ENCODE results near the gene AGPAT3.

The AGPAT3 gene

GRCh38 chr21:43919871-43920801 lies 55.1 kb downstream of the AGPAT3 start:
- no peak overlapping the region for H3K4me3 Mint-ChIP-seq
- peaks cover 46% of the 10 kb centered on the region for H3K4me1 Mint-ChIP-seq (ENCODE audit: low read depth)
- H3K27me3 Mint-ChIP-seq (ENCODE audit: low read depth) = no peaks in the 10 kb centered on the region
- H3K9me3 Mint-ChIP-seq = no peaks in the 10 kb centered on the region
- H3K36me3 Mint-ChIP-seq (ENCODE audit: low read depth) = peaks cover 22% of the 10 kb centered on the region
- H3K27ac Mint-ChIP-seq = no peak overlapping the region

GRCh38 chr21:43921571-43921978 lies 56.6 kb downstream of the AGPAT3 start:
- Mint-ChIP-seq H3K9me3 (no peaks in the 10 kb centered on the region), H3K27ac (peak overlapping the region; percentile 80), H3K4me1 (ENCODE audit: low read depth) (peaks cover 40% of the 10 kb centered on the region), H3K27me3 (ENCODE audit: low read depth) (no peaks in the 10 kb centered on the region), H3K4me3 (peak overlapping the region; percentile 40), H3K36me3 (ENCODE audit: low read depth) (peaks cover 17% of the 10 kb centered on the region)

- no peaks in the 10 kb centered on the region for H3K27me3 Mint-ChIP-seq (ENCODE audit: low read depth)
- H3K9me3 Mint-ChIP-seq = no peaks in the 10 kb centered on the region
- H3K27ac Mint-ChIP-seq = peak overlapping the region; percentile 80
- H3K4me1 Mint-ChIP-seq (ENCODE audit: low read depth) = peaks cover 35% of the 10 kb centered on the region
- peak overlapping the region; percentile 40 for H3K4me3 Mint-ChIP-seq
- H3K36me3 Mint-ChIP-seq (ENCODE audit: low read depth) = peaks cover 14% of the 10 kb centered on the region
Measured at GRCh38 chr21:43921979-43922945, 57.2 kb downstream of the AGPAT3 start.

- H3K27me3 Mint-ChIP-seq (ENCODE audit: low read depth) = no peaks in the 10 kb centered on the region
- H3K27ac Mint-ChIP-seq = no peak overlapping the region
- H3K4me1 Mint-ChIP-seq (ENCODE audit: low read depth) = peaks cover 31% of the 10 kb centered on the region
- H3K36me3 Mint-ChIP-seq (ENCODE audit: low read depth) = peaks cover 12% of the 10 kb centered on the region
- H3K4me3 Mint-ChIP-seq = no peak overlapping the region
- no peaks in the 10 kb centered on the region for H3K9me3 Mint-ChIP-seq
Measured at GRCh38 chr21:43922949-43923348, 57.9 kb downstream of the AGPAT3 start.

GRCh38 chr21:43923391-43923790 lies 58.4 kb downstream of the AGPAT3 start:
- Mint-ChIP-seq H3K9me3 (no peaks in the 10 kb centered on the region), H3K4me3 (no peak overlapping the region), H3K36me3 (ENCODE audit: low read depth) (peaks cover 9% of the 10 kb centered on the region), H3K4me1 (ENCODE audit: low read depth) (peaks cover 28% of the 10 kb centered on the region), H3K27ac (no peak overlapping the region), H3K27me3 (ENCODE audit: low read depth) (no peaks in the 10 kb centered on the region)

GRCh38 chr21:43924421-43925095 lies 59.5 kb downstream of the AGPAT3 start:
- no peaks in the 10 kb centered on the region for H3K9me3 Mint-ChIP-seq
- no peak overlapping the region for H3K27ac Mint-ChIP-seq
- H3K36me3 Mint-ChIP-seq (ENCODE audit: low read depth) = peaks cover 11% of the 10 kb centered on the region
- no peak overlapping the region for H3K4me3 Mint-ChIP-seq
- no peaks in the 10 kb centered on the region for H3K27me3 Mint-ChIP-seq (ENCODE audit: low read depth)
- H3K4me1 Mint-ChIP-seq (ENCODE audit: low read depth) = peaks cover 23% of the 10 kb centered on the region

- no peaks in the 10 kb centered on the region for H3K27me3 Mint-ChIP-seq (ENCODE audit: low read depth)
- no peak overlapping the region for H3K4me3 Mint-ChIP-seq
- H3K4me1 Mint-ChIP-seq (ENCODE audit: low read depth) = peaks cover 19% of the 10 kb centered on the region
- H3K9me3 Mint-ChIP-seq = no peaks in the 10 kb centered on the region
- H3K27ac Mint-ChIP-seq = no peak overlapping the region
- peaks cover 9% of the 10 kb centered on the region for H3K36me3 Mint-ChIP-seq (ENCODE audit: low read depth)
Measured at GRCh38 chr21:43925096-43925481, 60.1 kb downstream of the AGPAT3 start.

GRCh38 chr21:43925609-43926008 lies 60.6 kb downstream of the AGPAT3 start:
- Mint-ChIP-seq H3K4me1 (ENCODE audit: low read depth) (peaks cover 16% of the 10 kb centered on the region), H3K9me3 (no peaks in the 10 kb centered on the region), H3K27me3 (ENCODE audit: low read depth) (no peaks in the 10 kb centered on the region), H3K27ac (no peak overlapping the region), H3K4me3 (no peak overlapping the region), H3K36me3 (ENCODE audit: low read depth) (peaks cover 7% of the 10 kb centered on the region)

- no peak overlapping the region for H3K27ac Mint-ChIP-seq
- H3K4me3 Mint-ChIP-seq = no peak overlapping the region
- peaks cover 11% of the 10 kb centered on the region for H3K4me1 Mint-ChIP-seq (ENCODE audit: low read depth)
- no peaks in the 10 kb centered on the region for H3K9me3 Mint-ChIP-seq
- no peaks in the 10 kb centered on the region for H3K27me3 Mint-ChIP-seq (ENCODE audit: low read depth)
- peaks cover 7% of the 10 kb centered on the region for H3K36me3 Mint-ChIP-seq (ENCODE audit: low read depth)
Measured at GRCh38 chr21:43926196-43926595, 61.2 kb downstream of the AGPAT3 start.

- Mint-ChIP-seq H3K36me3 (ENCODE audit: low read depth) (peaks cover 8% of the 10 kb centered on the region), H3K4me3 (no peak overlapping the region), H3K4me1 (ENCODE audit: low read depth) (no peaks in the 10 kb centered on the region), H3K27me3 (ENCODE audit: low read depth) (no peaks in the 10 kb centered on the region), H3K27ac (no peak overlapping the region), H3K9me3 (no peaks in the 10 kb centered on the region)
Measured at GRCh38 chr21:43927591-43928221, 62.7 kb downstream of the AGPAT3 start.

- peaks cover 12% of the 10 kb centered on the region for H3K36me3 Mint-ChIP-seq (ENCODE audit: low read depth)
- H3K27ac Mint-ChIP-seq = no peak overlapping the region
- H3K4me1 Mint-ChIP-seq (ENCODE audit: low read depth) = peaks cover 1% of the 10 kb centered on the region
- no peaks in the 10 kb centered on the region for H3K27me3 Mint-ChIP-seq (ENCODE audit: low read depth)
- no peak overlapping the region for H3K4me3 Mint-ChIP-seq
- H3K9me3 Mint-ChIP-seq = no peaks in the 10 kb centered on the region
Measured at GRCh38 chr21:43928222-43929125, 63.5 kb downstream of the AGPAT3 start.

- H3K9me3 Mint-ChIP-seq = no peaks in the 10 kb centered on the region
- H3K4me1 Mint-ChIP-seq (ENCODE audit: low read depth) = peaks cover 1% of the 10 kb centered on the region
- H3K4me3 Mint-ChIP-seq = no peak overlapping the region
- H3K27ac Mint-ChIP-seq = no peak overlapping the region
- H3K27me3 Mint-ChIP-seq (ENCODE audit: low read depth) = no peaks in the 10 kb centered on the region
- peaks cover 14% of the 10 kb centered on the region for H3K36me3 Mint-ChIP-seq (ENCODE audit: low read depth)
Measured at GRCh38 chr21:43929217-43929971, 64.4 kb downstream of the AGPAT3 start.
